ENCODE results near the gene C14orf93. TPM values are rescaled to one million over a fixed set of nuclear protein-coding genes. Genes with fewer than 3 reads are reported as not detected.
A peak's percentile ranks its signal among the peaks of the same experiment; 100 is the strongest.
"Not testable (repeated sequence)": the region's sequence is repeated elsewhere in the genome, so short reads cannot be mapped to it uniquely, and the experiment has no call there.

C14orf93 gene
- total RNA-seq, 4 donors from 2014 or later, result 4.6 to 11.2 (median 9.9) TPM

- DNase-seq (ENCODE audit: extremely low spot score), result peak; percentile 98
- Histone ChIP-seq H3K4me1 (peaks cover 9 to 41% (median 30%) of the 10 kb centered on the region in 4 donors), H3K4me3 (peak overlapping the region; percentile 72 to 87 (median 80)), H3K27me3 (no peaks in the 10 kb centered on the region), H3K27ac (replicated peaks in 1 of 4) (peak overlapping the region; percentile 90 to 94 (median 94)), H3K9me3 (no peaks in the 10 kb centered on the region), H3K36me3 (no peaks in the 10 kb centered on the region)
- intact Hi-C loops (cut with DNase I), result no loop called here
- TF ChIP-seq CTCF (IDR thresholded peaks at IDR 0.05), result peak in 2 of 3 experiments; percentile 13 to 21
- no peak for TF ChIP-seq EP300 (IDR thresholded peaks at IDR 0.05)
- TF ChIP-seq POLR2A (IDR thresholded peaks at IDR 0.05; ENCODE audit: low read depth), result peak; percentile 51
- TF ChIP-seq POLR2AphosphoS5 (IDR thresholded peaks at IDR 0.05), result peak; percentile 94 to 95
- under 1% methylated on average over 38 of the region's 62 CpGs for WGBS
Observed at GRCh38 chr14:23006544-23007419, 3.2 kb downstream of the C14orf93 start.

GRCh38 chr14:23006188-23006534, 3.8 kb downstream of the C14orf93 start:
- intact Hi-C loops (cut with DNase I), result no loop called here
- TF ChIP-seq POLR2AphosphoS5 (IDR thresholded peaks at IDR 0.05), result no peak
- no peak for TF ChIP-seq CTCF (IDR thresholded peaks at IDR 0.05)
- TF ChIP-seq POLR2A (IDR thresholded peaks at IDR 0.05; ENCODE audit: low read depth), result no peak
- TF ChIP-seq EP300 (IDR thresholded peaks at IDR 0.05), result no peak
- Histone ChIP-seq H3K9me3 (no peaks in the 10 kb centered on the region), H3K27ac (replicated peaks in 1 of 4) (peak overlapping the region; percentile 90 to 94 (median 94)), H3K27me3 (no peaks in the 10 kb centered on the region), H3K36me3 (no peaks in the 10 kb centered on the region), H3K4me3 (peak overlapping the region; percentile 72 to 87 (median 80)), H3K4me1 (peaks cover 9 to 41% (median 30%) of the 10 kb centered on the region in 4 donors)
- WGBS, result 52% methylated on average over 5 of the region's 5 CpGs
- no peak for DNase-seq (ENCODE audit: extremely low spot score)

GRCh38 chr14:23005451-23006187, 4.3 kb downstream of the C14orf93 start:
- Histone ChIP-seq H3K27ac (replicated peaks in 1 of 4) (peak overlapping the region in 3 of 4 donors; percentile 90 to 94 (median 94)), H3K4me3 (no peak overlapping the region), H3K4me1 (peaks cover 9 to 41% (median 30%) of the 10 kb centered on the region in 4 donors), H3K36me3 (no peaks in the 10 kb centered on the region), H3K9me3 (no peaks in the 10 kb centered on the region), H3K27me3 (no peaks in the 10 kb centered on the region)
- no peak for TF ChIP-seq EP300 (IDR thresholded peaks at IDR 0.05)
- no peak for TF ChIP-seq POLR2A (IDR thresholded peaks at IDR 0.05; ENCODE audit: low read depth)
- no peak for TF ChIP-seq POLR2AphosphoS5 (IDR thresholded peaks at IDR 0.05)
- no peak for TF ChIP-seq CTCF (IDR thresholded peaks at IDR 0.05)
- intact Hi-C loops (cut with DNase I), result no loop called here
- DNase-seq (ENCODE audit: extremely low spot score), result no peak
- 81% methylated on average over 3 of the region's 3 CpGs for WGBS

GRCh38 chr14:23004274-23004673, 5.7 kb downstream of the C14orf93 start:
- DNase-seq (ENCODE audit: extremely low spot score); H3K27me3 ChIP-seq; H3K9me3 ChIP-seq; H3K4me3 ChIP-seq; intact Hi-C loops (cut with DNase I); H3K27ac ChIP-seq (replicated peaks in 1 of 4); H3K36me3 ChIP-seq: not testable (repeated sequence)
- peaks cover 9 to 30% (median 22%) of the 10 kb centered on the region in 4 donors for H3K4me1 ChIP-seq
- 97% methylated on average over 4 of the region's 4 CpGs for WGBS

- no peak for TF ChIP-seq CTCF (IDR thresholded peaks at IDR 0.05)
- no peak for TF ChIP-seq EP300 (IDR thresholded peaks at IDR 0.05)
- TF ChIP-seq POLR2A (IDR thresholded peaks at IDR 0.05; ENCODE audit: low read depth), result no peak
- intact Hi-C loops (cut with DNase I), result no loop called here
- 96% methylated on average over 3 of the region's 3 CpGs for WGBS
- H3K4me3 ChIP-seq, result no peak overlapping the region
- H3K27ac ChIP-seq (replicated peaks in 1 of 4), result no peak overlapping the region
- H3K36me3 ChIP-seq, result peaks cover 0 to 13% (median 0%) of the 10 kb centered on the region in 4 donors
- no peak for DNase-seq (ENCODE audit: extremely low spot score)
- H3K4me1 ChIP-seq, result peaks cover 8 to 16% (median 13%) of the 10 kb centered on the region in 4 donors
- H3K27me3 ChIP-seq, result no peaks in the 10 kb centered on the region
- H3K9me3 ChIP-seq, result no peaks in the 10 kb centered on the region
Observed at GRCh38 chr14:23002592-23002991, 7.4 kb downstream of the C14orf93 start.

All from esophagus muscularis mucosa (tissue), 4 donors.